Subcutaneous adipose tissue (tissue), 4 donors: ENCODE data around the gene OSBPL9. TPM values are rescaled to one million over a fixed set of nuclear protein-coding genes. Genes with fewer than 3 reads are reported as not detected.

ENCODE experiments used
- CTCF ChIP-seq: fragments of 450-650 bp; IDR thresholded peaks from one replicate; pipeline ENCODE4 v1.5.1; 2016; ENCODE audit warnings: low read depth, mild to moderate bottlenecking, control low read depth, antibody characterized with exemption, moderate library complexity
- total RNA-seq, 4 donors: library from RNA; depleted of rRNA; stranded (reverse); fragments of >200 nt; gene quantifications; one replicate each; pipeline ENCODE4 v1.1.0, GENCODE V29; 2016

The OSBPL9 gene
- total RNA-seq, 4 donors from 2014 or later, result 75.2 to 197 (median 96.6) TPM

- no peak for TF ChIP-seq CTCF
These were observed 62.5 kb downstream of the OSBPL9 start for GRCh38 chr1:51679435-51679834.

GRCh38 chr1:51684776-51685175 lies 67.9 kb downstream of the OSBPL9 start:
- no peak for TF ChIP-seq CTCF

GRCh38 chr1:51686450-51686849 lies 69.6 kb downstream of the OSBPL9 start:
- no peak for TF ChIP-seq CTCF

- TF ChIP-seq CTCF, result no peak
These were observed 72.2 kb downstream of the OSBPL9 start for GRCh38 chr1:51689075-51689440.

GRCh38 chr1:51689643-51690042 lies 72.8 kb downstream of the OSBPL9 start:
- TF ChIP-seq CTCF, result no peak

GRCh38 chr1:51690285-51690961 lies 73.5 kb downstream of the OSBPL9 start:
- no peak for TF ChIP-seq CTCF

GRCh38 chr1:51691920-51692319 lies 75.0 kb downstream of the OSBPL9 start:
- TF ChIP-seq CTCF, result no peak
